ENCODE results near the gene C1orf52.

DNA sequence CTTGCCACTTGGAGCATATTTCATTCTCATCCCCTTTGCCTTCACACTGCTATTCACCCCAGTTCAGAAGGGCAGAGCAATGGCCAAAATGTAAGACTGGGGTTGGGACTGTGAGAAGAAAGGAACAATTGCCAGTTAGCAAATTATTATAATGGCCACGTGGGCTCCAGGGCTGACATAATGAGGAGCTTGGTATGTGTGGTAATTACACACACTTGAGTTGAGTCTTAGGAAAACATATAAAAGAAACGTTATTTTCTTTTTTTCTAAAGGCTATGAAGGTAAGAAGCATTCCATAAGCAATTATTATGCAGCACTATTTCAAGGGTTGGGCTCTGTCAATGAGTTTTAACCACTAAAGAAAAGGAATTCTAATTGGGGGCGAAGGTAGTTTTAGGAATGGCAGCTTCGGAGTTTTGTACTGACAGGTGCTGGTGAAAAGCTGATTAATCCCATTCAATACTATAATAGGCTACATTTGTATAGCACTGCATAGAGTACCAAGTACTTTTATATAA lies 49.4 kb upstream of the C1orf52 start:
- TF ChIP-seq, protein P1, sequence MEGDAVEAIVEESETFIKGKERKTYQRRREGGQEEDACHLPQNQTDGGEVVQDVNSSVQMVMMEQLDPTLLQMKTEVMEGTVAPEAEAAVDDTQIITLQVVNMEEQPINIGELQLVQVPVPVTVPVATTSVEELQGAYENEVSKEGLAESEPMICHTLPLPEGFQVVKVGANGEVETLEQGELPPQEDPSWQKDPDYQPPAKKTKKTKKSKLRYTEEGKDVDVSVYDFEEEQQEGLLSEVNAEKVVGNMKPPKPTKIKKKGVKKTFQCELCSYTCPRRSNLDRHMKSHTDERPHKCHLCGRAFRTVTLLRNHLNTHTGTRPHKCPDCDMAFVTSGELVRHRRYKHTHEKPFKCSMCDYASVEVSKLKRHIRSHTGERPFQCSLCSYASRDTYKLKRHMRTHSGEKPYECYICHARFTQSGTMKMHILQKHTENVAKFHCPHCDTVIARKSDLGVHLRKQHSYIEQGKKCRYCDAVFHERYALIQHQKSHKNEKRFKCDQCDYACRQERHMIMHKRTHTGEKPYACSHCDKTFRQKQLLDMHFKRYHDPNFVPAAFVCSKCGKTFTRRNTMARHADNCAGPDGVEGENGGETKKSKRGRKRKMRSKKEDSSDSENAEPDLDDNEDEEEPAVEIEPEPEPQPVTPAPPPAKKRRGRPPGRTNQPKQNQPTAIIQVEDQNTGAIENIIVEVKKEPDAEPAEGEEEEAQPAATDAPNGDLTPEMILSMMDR (IDR thresholded peaks at IDR 0.05 in 4 of 5, conservative IDR thresholded peaks at IDR 0.05 in 1 of 5), result no peak
- TF ChIP-seq POLR2A (IDR thresholded peaks at IDR 0.05), result no peak
